OCI-LY1 (cell line): ENCODE measurements around the gene FIBP.
A peak's percentile ranks its signal among the peaks of the same experiment; 100 is the strongest.

Experiments
- H2AFZ ChIP-seq: fragments of 200-600 bp; sonication (generic), shearing (Covaris generic); 2 replicates; pipeline ENCODE4 v1.6.0; 2014; ENCODE audit warnings: antibody characterized with exemption, mild to moderate bottlenecking, low read length
- H3F3A ChIP-seq: fragments of 200-600 bp; sonication (generic), shearing (Covaris generic); 2 replicates; pipeline ENCODE4 v1.6.0; 2014; ENCODE audit warnings: mild to moderate bottlenecking, antibody characterized with exemption, low read length, moderate library complexity; ENCODE audit not compliant: insufficient read depth
- H3K27ac ChIP-seq: fragments of 200-600 bp; sonication (generic); 2 replicates; pipeline ENCODE4 v1.5.1; 2014; ENCODE audit warnings: low read length, mixed run types, mild to moderate bottlenecking, low read depth; ENCODE audit not compliant: poor library complexity, severe bottlenecking
- H3K27me3 ChIP-seq: fragments of 200-600 bp; sonication (generic); 2 replicates; pipeline ENCODE4 v1.6.0; 2014; ENCODE audit warnings: antibody characterized with exemption, mild to moderate bottlenecking, low read length, moderate library complexity; ENCODE audit not compliant: insufficient read depth
- H3K36me3 ChIP-seq: fragments of 200-600 bp; sonication (generic); 2 replicates; pipeline ENCODE4 v1.6.1; 2014; ENCODE audit warnings: mild to moderate bottlenecking, antibody characterized with exemption, low read length, moderate library complexity, mixed read lengths; ENCODE audit not compliant: insufficient read depth
- H3K4me1 ChIP-seq: fragments of 200-600 bp; sonication (generic); 2 replicates; pipeline ENCODE4 v1.5.1; 2014; ENCODE audit warnings: mild to moderate bottlenecking, low read length, moderate library complexity; ENCODE audit not compliant: insufficient read depth, severe bottlenecking
- H3K4me2 ChIP-seq: fragments of 200-600 bp; sonication (generic), shearing (Covaris generic); 2 replicates; pipeline ENCODE4 v1.6.1; 2014; ENCODE audit warnings: low read length
- H3K4me3 ChIP-seq: fragments of 200-600 bp; sonication (generic); 2 replicates; pipeline ENCODE4 v1.5.1; 2014; ENCODE audit warnings: low read length, low read depth, mild to moderate bottlenecking, mixed read lengths; ENCODE audit not compliant: poor library complexity, severe bottlenecking
- H3K79me2 ChIP-seq: fragments of 200-600 bp; shearing (Covaris generic); 2 replicates; pipeline ENCODE4 v1.6.1; 2016; ENCODE audit warnings: mixed run types, low read length, mixed read lengths; ENCODE audit not compliant: insufficient read depth
- H3K9ac ChIP-seq: fragments of 200-600 bp; sonication (generic), shearing (Covaris generic); 2 replicates; pipeline ENCODE4 v1.6.1; 2014; ENCODE audit warnings: mild to moderate bottlenecking, low read length, mixed read lengths
- H3K9me2 ChIP-seq: fragments of 200-600 bp; sonication (generic), shearing (Covaris generic); 2 replicates; pipeline ENCODE4 v1.6.1; 2014; ENCODE audit warnings: low read depth, mild to moderate bottlenecking, low read length, mixed read lengths
- H3K9me3 ChIP-seq: fragments of 200-600 bp; shearing (Covaris generic); 2 replicates; pipeline ENCODE4 v1.6.1; 2014; ENCODE audit warnings: low read length, mixed read lengths
- H4K20me1 ChIP-seq: fragments of 200-600 bp; sonication (generic), shearing (Covaris generic); 2 replicates; pipeline ENCODE4 v1.6.0; 2016; ENCODE audit warnings: mild to moderate bottlenecking, low read length; ENCODE audit not compliant: insufficient read depth
- EZH2 ChIP-seq: fragments of 200-600 bp; sonication (generic), shearing (Covaris generic); IDR thresholded peaks from 2 replicates; pipeline ENCODE4 v1.8.0; 2017; ENCODE audit warnings: borderline replicate concordance, mixed run types, mild to moderate bottlenecking, antibody characterized with exemption, low read length, moderate library complexity, mixed read lengths
- TF ChIP-seq, protein P1 (sequence below): fragments of 200-600 bp; sonication (generic), shearing (Covaris generic); IDR thresholded peaks from 2 replicates; pipeline ENCODE4 v1.5.1; 2017; ENCODE audit warnings: mild to moderate bottlenecking, antibody characterized with exemption, low read length, moderate library complexity, mixed read lengths

The FIBP gene

DNA sequence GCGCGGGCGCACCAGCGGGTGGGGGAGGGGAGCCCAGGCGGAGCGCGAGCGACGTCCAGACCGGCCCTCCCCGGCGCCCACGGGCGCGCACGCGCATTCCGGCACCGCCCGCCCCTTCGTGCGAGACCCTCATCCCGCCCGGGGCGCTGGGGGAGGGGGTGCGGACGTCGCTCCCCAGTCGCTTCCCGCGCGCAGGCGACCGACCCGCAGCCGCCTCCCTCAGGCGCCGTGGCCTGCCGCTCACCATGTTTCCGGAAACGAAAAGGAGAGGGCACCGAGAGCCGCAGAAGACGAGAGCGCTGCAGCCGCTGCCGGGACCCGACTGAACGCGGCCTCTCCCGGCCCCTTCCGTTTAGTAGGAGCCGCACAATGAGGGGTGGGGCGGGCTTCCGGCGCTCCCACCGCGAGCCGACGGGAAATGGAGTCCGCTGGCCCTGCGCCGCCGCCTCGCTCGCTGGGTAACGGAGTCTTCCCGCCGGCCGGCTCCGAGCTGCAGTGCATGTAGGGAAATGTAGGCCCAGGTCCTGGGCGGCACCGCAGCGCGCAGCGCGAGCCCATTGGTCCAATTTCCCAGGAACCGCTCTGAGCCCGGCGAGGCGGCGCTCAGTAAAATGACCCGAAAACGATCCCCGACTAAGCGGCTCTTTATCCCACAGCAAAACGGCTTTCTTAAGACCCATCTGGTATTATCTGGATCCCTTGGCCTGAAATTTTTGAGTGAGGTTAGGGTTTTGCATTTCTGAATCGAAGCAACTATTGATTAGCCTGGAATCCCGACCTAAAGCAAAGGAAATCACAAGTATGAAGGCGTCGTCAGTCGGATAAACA, 30.2 kb downstream of the FIBP start, which contains the start of gene CFL1:
Gene CFL1, minus strand, starts transcription at position 328 of the 828 bp plus-strand sequence. Its CDS starts 81 bp downstream, at position 247.
- Histone ChIP-seq H3K9ac (peak within 1 kb of the TSS; percentile 99), H3K4me1 (peaks cover 32% of the 10 kb centered on the region), H3K4me3 (peak within 1 kb of the TSS; percentile 99), H3K9me2 (no peaks in the 10 kb centered on the region), H3F3A (0 out of 2 replicates have a peak, but pooled peaks cover 5% of the 10 kb centered on the region), H3K27me3 (no peaks in the 10 kb centered on the region), H3K79me2 (peaks cover 23% of the 10 kb centered on the region), H3K36me3 (peaks cover 64% of the 10 kb centered on the region), H3K4me2 (peak within 1 kb of the TSS; percentile 97), H3K9me3 (no peaks in the 10 kb centered on the region), H3K27ac (peak within 1 kb of the TSS; percentile 94), H2AFZ (no peak within 1 kb of the TSS), H4K20me1 (peaks cover 5% of the 10 kb centered on the region; the same call in 1 of the 2 replicates)
- no peak for TF ChIP-seq EZH2
- TF ChIP-seq, protein P1, sequence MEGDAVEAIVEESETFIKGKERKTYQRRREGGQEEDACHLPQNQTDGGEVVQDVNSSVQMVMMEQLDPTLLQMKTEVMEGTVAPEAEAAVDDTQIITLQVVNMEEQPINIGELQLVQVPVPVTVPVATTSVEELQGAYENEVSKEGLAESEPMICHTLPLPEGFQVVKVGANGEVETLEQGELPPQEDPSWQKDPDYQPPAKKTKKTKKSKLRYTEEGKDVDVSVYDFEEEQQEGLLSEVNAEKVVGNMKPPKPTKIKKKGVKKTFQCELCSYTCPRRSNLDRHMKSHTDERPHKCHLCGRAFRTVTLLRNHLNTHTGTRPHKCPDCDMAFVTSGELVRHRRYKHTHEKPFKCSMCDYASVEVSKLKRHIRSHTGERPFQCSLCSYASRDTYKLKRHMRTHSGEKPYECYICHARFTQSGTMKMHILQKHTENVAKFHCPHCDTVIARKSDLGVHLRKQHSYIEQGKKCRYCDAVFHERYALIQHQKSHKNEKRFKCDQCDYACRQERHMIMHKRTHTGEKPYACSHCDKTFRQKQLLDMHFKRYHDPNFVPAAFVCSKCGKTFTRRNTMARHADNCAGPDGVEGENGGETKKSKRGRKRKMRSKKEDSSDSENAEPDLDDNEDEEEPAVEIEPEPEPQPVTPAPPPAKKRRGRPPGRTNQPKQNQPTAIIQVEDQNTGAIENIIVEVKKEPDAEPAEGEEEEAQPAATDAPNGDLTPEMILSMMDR = no peak

DNA sequence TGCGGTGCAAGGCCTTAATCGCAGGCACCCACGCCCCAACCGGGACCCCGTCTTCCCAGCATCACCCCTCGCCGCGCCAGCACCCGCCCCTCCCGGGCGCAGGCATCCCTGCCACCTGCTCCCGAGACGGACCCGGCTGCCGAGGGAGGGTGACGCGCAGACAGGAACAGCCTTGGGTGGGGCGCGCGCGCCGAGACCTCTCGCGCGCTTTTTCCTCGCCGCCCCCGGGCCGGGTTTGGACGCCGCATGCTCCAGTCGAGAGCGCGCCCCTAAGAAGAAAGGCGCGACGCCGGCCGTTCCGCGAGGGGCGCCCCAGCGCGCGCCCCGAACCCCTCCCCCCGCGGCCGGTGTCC, 30.8 kb downstream of the FIBP start:
- no peaks in the 10 kb centered on the region for H3K9me2 ChIP-seq
- H3K4me1 ChIP-seq = peaks cover 32% of the 10 kb centered on the region
- H3K27me3 ChIP-seq = no peaks in the 10 kb centered on the region
- H3K36me3 ChIP-seq = peaks cover 64% of the 10 kb centered on the region
- H3F3A ChIP-seq = 0 out of 2 replicates have a peak, but pooled peaks cover 5% of the 10 kb centered on the region
- peak overlapping the region; percentile 97 for H3K4me2 ChIP-seq
- peak overlapping the region; percentile 99 for H3K9ac ChIP-seq
- H3K27ac ChIP-seq = peak overlapping the region; percentile 77
- peaks cover 23% of the 10 kb centered on the region for H3K79me2 ChIP-seq
- no peak overlapping the region for H2AFZ ChIP-seq
- TF ChIP-seq EZH2 = no peak
- TF ChIP-seq, protein P1 = no peak
- H4K20me1 ChIP-seq = peaks cover 5% of the 10 kb centered on the region; the same call in 1 of the 2 replicates
- peak overlapping the region; percentile 99 for H3K4me3 ChIP-seq
- H3K9me3 ChIP-seq = no peaks in the 10 kb centered on the region

- H3K79me2 ChIP-seq = peaks cover 23% of the 10 kb centered on the region
- TF ChIP-seq, protein P1 = no peak
- no peak for TF ChIP-seq EZH2
- H2AFZ ChIP-seq = no peak overlapping the region
- no peaks in the 10 kb centered on the region for H3K9me2 ChIP-seq
- H3K36me3 ChIP-seq = peaks cover 64% of the 10 kb centered on the region
- peak overlapping the region; percentile 77 for H3K27ac ChIP-seq
- H3K9ac ChIP-seq = peak overlapping the region; percentile 99
- peaks cover 30% of the 10 kb centered on the region for H3K4me1 ChIP-seq
- H3K27me3 ChIP-seq = no peaks in the 10 kb centered on the region
- H3F3A ChIP-seq = 0 out of 2 replicates have a peak, but pooled peaks cover 5% of the 10 kb centered on the region
- H4K20me1 ChIP-seq = peaks cover 5% of the 10 kb centered on the region; the same call in 1 of the 2 replicates
- H3K9me3 ChIP-seq = no peaks in the 10 kb centered on the region
- peak overlapping the region; percentile 99 for H3K4me3 ChIP-seq
- H3K4me2 ChIP-seq = peak overlapping the region; percentile 97
These were observed 31.4 kb downstream of the FIBP start for GRCh38 chr11:65856689-65857499.
